ENCODE data around the gene OR4C11. TPM values are rescaled to one million over a fixed set of nuclear protein-coding genes. Genes with fewer than 3 reads are reported as not detected.

OR4C11 gene
- total RNA-seq, 1 experiment from 2014 or later, result not detected

GRCh38 chr11:55652560-55652959 is 45.1 kb upstream of the OR4C11 start:
- no peaks in the 10 kb centered on the region for H3K4me1 ChIP-seq (ENCODE audit: control insufficient read depth, insufficient read depth, low read length)
- H3K27me3 ChIP-seq (ENCODE audit: control insufficient read depth, insufficient read depth, low read length), result no peaks in the 10 kb centered on the region
- H3K4me3 ChIP-seq (ENCODE audit: low read depth in 2 of 2, low read length in 2 of 2), result no peak overlapping the region
- ATAC-seq, result no peak
- intact Hi-C loops (cut with micrococcal nuclease; ENCODE audit: unreplicated experiment), result no loop called here
- no peak overlapping the region for H3K27ac ChIP-seq (ENCODE audit: low read length)
- ChIA-PET POLR2A (no interaction called here), CTCF (no interaction called here)
- TF ChIP-seq SIN3A (IDR thresholded peaks at IDR 0.05; ENCODE audit: borderline replicate concordance, insufficient read depth, low read depth, low read length) (no peak), CTCF (IDR thresholded peaks at IDR 0.05) (no peak), TCF7L2 (IDR thresholded peaks at IDR 0.05; ENCODE audit: low read depth, low read length) (no peak), POLR2AphosphoS5 (IDR thresholded peaks at IDR 0.05; ENCODE audit: low read depth, low read length) (no peak), REST (IDR thresholded peaks at IDR 0.05; ENCODE audit: insufficient read depth in 1 of 2, low read depth in 2 of 2, low read length in 1 of 2) (no peak)
- no peaks in the 10 kb centered on the region for H3K9me3 ChIP-seq (ENCODE audit: control insufficient read depth, insufficient read depth, low read depth, low read length)
- in situ Hi-C loops (cut with HindIII; ENCODE audit: low pct_unique_long_range_greater_than_20kb, low sequenced_read_pairs), result no loop called here
- no peaks in the 10 kb centered on the region for H3K36me3 ChIP-seq (ENCODE audit: control insufficient read depth, insufficient read depth, low read length)
- no peak for DNase-seq (ENCODE audit: low read depth, low spot score)
- BruUV-seq (replicated peaks), result no TSS peak

GRCh38 chr11:55648027-55648426 is 40.6 kb upstream of the OR4C11 start, which contains the start of gene OR4S2:
Gene OR4S2, plus strand, starts transcription at chr11:55648327. Its CDS starts 2,577 bp downstream, at chr11:55650904.
- BruUV-seq (replicated peaks), result no TSS peak
- no peak for TF ChIP-seq SIN3A (IDR thresholded peaks at IDR 0.05; ENCODE audit: borderline replicate concordance, insufficient read depth, low read depth, low read length)
- no peak for TF ChIP-seq REST (IDR thresholded peaks at IDR 0.05; ENCODE audit: insufficient read depth in 1 of 2, low read depth in 2 of 2, low read length in 1 of 2)
- TF ChIP-seq CTCF (IDR thresholded peaks at IDR 0.05), result no peak
- no peak for TF ChIP-seq POLR2AphosphoS5 (IDR thresholded peaks at IDR 0.05; ENCODE audit: low read depth, low read length)
- no peak for TF ChIP-seq TCF7L2 (IDR thresholded peaks at IDR 0.05; ENCODE audit: low read depth, low read length)
- in situ Hi-C loops (cut with HindIII; ENCODE audit: low pct_unique_long_range_greater_than_20kb, low sequenced_read_pairs), result no loop called here

More at GRCh38 chr11:55648027-55648426, 40.6 kb upstream of the OR4C11 start, which contains the start of gene OR4S2:
- intact Hi-C loops (cut with micrococcal nuclease; ENCODE audit: unreplicated experiment), result no loop called here
- Histone ChIP-seq H3K4me3 (ENCODE audit: low read depth in 2 of 2, low read length in 2 of 2) (no peak within 1 kb of the TSS), H3K4me1 (ENCODE audit: control insufficient read depth, insufficient read depth, low read length) (no peaks in the 10 kb centered on the region), H3K36me3 (ENCODE audit: control insufficient read depth, insufficient read depth, low read length) (no peaks in the 10 kb centered on the region), H3K9me3 (ENCODE audit: control insufficient read depth, insufficient read depth, low read depth, low read length) (no peaks in the 10 kb centered on the region), H3K27me3 (ENCODE audit: control insufficient read depth, insufficient read depth, low read length) (no peaks in the 10 kb centered on the region), H3K27ac (ENCODE audit: low read length) (no peak within 1 kb of the TSS)
- ATAC-seq (no peak), DNase-seq (ENCODE audit: low read depth, low spot score) (no peak)
- ChIA-PET POLR2A (no interaction called here), CTCF (no interaction called here)

All from Panc1 (cell line).